Caco-2 (cell line): Measurements from ENCODE around the gene MYH7B. TPM values are rescaled to one million over a fixed set of nuclear protein-coding genes. Genes with fewer than 3 reads are reported as not detected.
A peak's percentile ranks its signal among the peaks of the same experiment; 100 is the strongest.

Experiments used
- BruUV-seq: library from RNA; stranded (reverse); fragments of 400-500 nt; replicated peaks from 2 replicates; lab custom pipeline; 2021; lab: Mats Ljungman, UMichigan
- CTCF ChIA-PET: fragments of 300-600 bp; sonication (Branson Sonifier 250); formaldehyde crosslinking; loops from one replicate; lab custom pipeline; 2022; ENCODE audit warnings: antibody characterized with exemption; lab: Charles Lee
- POLR2A ChIA-PET: fragments of 300-600 bp; sonication (Branson Sonifier 250); formaldehyde crosslinking; loops from one replicate; lab custom pipeline; 2022; ENCODE audit warnings: antibody characterized with exemption; lab: Charles Lee
- DNase-seq, 2 experiments: peaks; one replicate each; pipeline versions ENCODE4 v3.0.0 to v3.0.0-alpha.2; 2020 to 2022
- H3K27me3 ChIP-seq: replicated peaks from 2 replicates; pipeline ENCODE4 v1.6.0; 2011; ENCODE audit warnings: low read length; ENCODE audit not compliant: control insufficient read depth, insufficient read depth
- H3K36me3 ChIP-seq: 2 replicates; pipeline ENCODE4 v1.5.1; 2011; ENCODE audit warnings: low read length; ENCODE audit not compliant: control insufficient read depth, insufficient read depth
- H3K4me1 ChIP-seq: fragments of 250-450 bp; sonication (Bioruptor Pico); 2 replicates; pipeline ENCODE4 v1.5.1; 2020; ENCODE audit warnings: mild to moderate bottlenecking
- H3K4me3 ChIP-seq: 2 replicates; pipeline ENCODE4 v1.5.1; 2011; ENCODE audit warnings: low read depth, mild to moderate bottlenecking, control low read depth, low read length
- H3K9me3 ChIP-seq: fragments of 250-450 bp; sonication (Bioruptor Pico); 2 replicates; pipeline ENCODE4 v1.5.1; 2020; ENCODE audit warnings: mild to moderate bottlenecking, moderate library complexity
- H3K27ac Mint-ChIP-seq: one replicate; pipeline ENCODE4 v1.8.0; 2022; ENCODE audit warnings: mixed read lengths; ENCODE audit not compliant: unreplicated experiment
- H3K27me3 Mint-ChIP-seq: one replicate; pipeline ENCODE4 v1.8.0; 2022; ENCODE audit warnings: mixed read lengths; ENCODE audit not compliant: insufficient read depth, unreplicated experiment
- H3K36me3 Mint-ChIP-seq: one replicate; pipeline ENCODE4 v1.8.0; 2022; ENCODE audit warnings: mild to moderate bottlenecking, mixed read lengths; ENCODE audit not compliant: insufficient read depth, unreplicated experiment
- H3K4me1 Mint-ChIP-seq: one replicate; pipeline ENCODE4 v1.8.0; 2022; ENCODE audit warnings: low read depth, mixed read lengths; ENCODE audit not compliant: unreplicated experiment
- H3K4me3 Mint-ChIP-seq: one replicate; pipeline ENCODE4 v1.8.0; 2022; ENCODE audit warnings: mild to moderate bottlenecking, moderate library complexity, mixed read lengths; ENCODE audit not compliant: unreplicated experiment
- H3K9me3 Mint-ChIP-seq: one replicate; pipeline ENCODE4 v1.8.0; 2022; ENCODE audit warnings: mixed read lengths; ENCODE audit not compliant: unreplicated experiment
- intact Hi-C: fragments of 100-400 bp; cut with micrococcal nuclease; formaldehyde crosslinking; loops from one replicate; pipeline ENCODE4 v1.10.0; 2022; ENCODE audit not compliant: unreplicated experiment
- total RNA-seq: library from RNA; stranded (reverse); gene quantifications from 2 replicates; pipeline ENCODE4 v1.2.3, GENCODE V29; 2022
- TF ChIP-seq, protein P1 (sequence below), 2 experiments: fragments of 200-600 bp in 1 of 2; IDR thresholded peaks; 1 replicate in 1 of 2; 2 replicates in 1 of 2; pipeline versions ENCODE4 v1.5.1 to v1.8.0; 2011 to 2022; ENCODE audit warnings: antibody characterized with exemption in 1 of 2, control low read depth in 1 of 2, inconsistent platforms in 1 of 2, low read depth in 1 of 2, low read length in 1 of 2, mild to moderate bottlenecking in 1 of 2, moderate library complexity in 1 of 2; ENCODE audit not compliant: insufficient read depth in 1 of 2, severe bottlenecking in 1 of 2, unreplicated experiment in 1 of 2

MYH7B gene
- total RNA-seq, 1 experiment from 2014 or later, result 2.5 TPM

DNA sequence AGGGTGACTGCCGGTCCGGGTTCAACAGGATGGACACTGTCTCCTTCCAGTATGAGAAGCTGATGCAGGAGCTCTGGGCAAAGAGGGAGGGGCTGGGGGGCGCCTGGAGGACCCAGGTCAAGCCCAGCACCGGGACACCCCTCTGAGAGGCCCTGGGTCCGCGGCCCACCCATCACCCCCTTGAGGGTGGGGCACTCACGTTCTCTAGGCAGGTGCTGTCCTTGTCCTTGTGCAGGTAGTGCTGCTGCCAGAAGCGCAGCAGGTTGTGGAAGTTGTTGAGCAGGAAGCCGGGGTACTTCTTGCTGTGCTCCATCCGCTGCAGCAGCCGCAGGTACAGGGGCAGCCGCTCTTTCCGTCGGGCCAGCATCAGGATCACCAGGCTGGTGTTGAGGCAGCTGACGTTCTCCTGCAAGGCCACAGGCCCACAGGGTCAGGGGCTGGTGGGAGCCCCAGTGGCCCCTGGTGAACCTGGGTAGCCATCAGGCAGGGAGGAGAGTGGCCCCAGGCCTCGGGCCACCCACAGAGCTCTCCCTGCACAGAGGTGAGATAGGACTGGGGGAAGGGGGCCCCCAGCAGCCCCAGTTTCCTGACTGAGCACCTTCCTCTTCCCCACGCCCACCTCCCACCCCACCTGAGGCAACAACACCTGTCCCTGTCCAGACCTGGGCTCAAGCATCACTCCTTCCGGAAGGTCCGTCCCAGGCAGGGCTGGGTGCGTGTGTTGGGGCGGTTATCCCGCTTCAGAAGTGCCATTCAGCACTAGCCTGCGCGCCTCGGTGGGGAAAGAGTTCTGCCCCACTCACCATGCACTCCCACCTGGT, 47.8 kb downstream of the MYH7B start:
- Mint-ChIP-seq H3K36me3 (peaks cover 95% of the 10 kb centered on the region), H3K27me3 (no peaks in the 10 kb centered on the region), H3K27ac (peak overlapping the region; percentile 9), H3K9me3 (no peaks in the 10 kb centered on the region), H3K4me1 (no peaks in the 10 kb centered on the region), H3K4me3 (no peak overlapping the region)
- no TSS peak for BruUV-seq
- POLR2A ChIA-PET, result interaction anchor here (0.6 kb wide), 2 partner anchors 30 to 276 kb away, joined by 3 read pairs; no protein-coding TSS in a partner anchor
- CTCF ChIA-PET, result interaction anchor here (0.9 to 4.3 kb wide), 2 partner anchors 36 to 129 kb away, joined by 3 to 17 read pairs; no protein-coding TSS in a partner anchor
- Histone ChIP-seq H3K4me3 (no peak overlapping the region), H3K27me3 (no peaks in the 10 kb centered on the region), H3K4me1 (no peaks in the 10 kb centered on the region), H3K36me3 (peaks cover 36% of the 10 kb centered on the region), H3K9me3 (no peaks in the 10 kb centered on the region)
- DNase-seq, result peak in 1 of 2 experiments; percentile 45
- TF ChIP-seq, protein P1, sequence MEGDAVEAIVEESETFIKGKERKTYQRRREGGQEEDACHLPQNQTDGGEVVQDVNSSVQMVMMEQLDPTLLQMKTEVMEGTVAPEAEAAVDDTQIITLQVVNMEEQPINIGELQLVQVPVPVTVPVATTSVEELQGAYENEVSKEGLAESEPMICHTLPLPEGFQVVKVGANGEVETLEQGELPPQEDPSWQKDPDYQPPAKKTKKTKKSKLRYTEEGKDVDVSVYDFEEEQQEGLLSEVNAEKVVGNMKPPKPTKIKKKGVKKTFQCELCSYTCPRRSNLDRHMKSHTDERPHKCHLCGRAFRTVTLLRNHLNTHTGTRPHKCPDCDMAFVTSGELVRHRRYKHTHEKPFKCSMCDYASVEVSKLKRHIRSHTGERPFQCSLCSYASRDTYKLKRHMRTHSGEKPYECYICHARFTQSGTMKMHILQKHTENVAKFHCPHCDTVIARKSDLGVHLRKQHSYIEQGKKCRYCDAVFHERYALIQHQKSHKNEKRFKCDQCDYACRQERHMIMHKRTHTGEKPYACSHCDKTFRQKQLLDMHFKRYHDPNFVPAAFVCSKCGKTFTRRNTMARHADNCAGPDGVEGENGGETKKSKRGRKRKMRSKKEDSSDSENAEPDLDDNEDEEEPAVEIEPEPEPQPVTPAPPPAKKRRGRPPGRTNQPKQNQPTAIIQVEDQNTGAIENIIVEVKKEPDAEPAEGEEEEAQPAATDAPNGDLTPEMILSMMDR (IDR thresholded peaks at IDR 0.05; ENCODE audit: insufficient read depth in 1 of 2, low read depth in 1 of 2, low read length in 1 of 2, severe bottlenecking in 1 of 2, unreplicated experiment in 1 of 2), result no peak
- intact Hi-C loops, result loop anchor here (5.0 kb wide), 1 partner anchor 131 kb away; the partner anchor contains the start of gene GGT7

GRCh38 chr20:35004051-35004725, 48.5 kb downstream of the MYH7B start:
- DNase-seq, result peak in 1 of 2 experiments; percentile 45
- TF ChIP-seq, protein P1 (IDR thresholded peaks at IDR 0.05; ENCODE audit: insufficient read depth in 1 of 2, low read depth in 1 of 2, low read length in 1 of 2, severe bottlenecking in 1 of 2, unreplicated experiment in 1 of 2), result no peak
- ChIA-PET POLR2A (no interaction called here), CTCF (interaction anchor here (0.8 to 4.3 kb wide), 2 partner anchors 68 to 130 kb away, joined by 3 to 17 read pairs; no protein-coding TSS in a partner anchor)
- H3K9me3 Mint-ChIP-seq, result no peaks in the 10 kb centered on the region
- H3K4me1 Mint-ChIP-seq, result no peaks in the 10 kb centered on the region
- intact Hi-C loops, result loop anchor here (5.0 kb wide), 1 partner anchor 132 kb away; the partner anchor contains the start of gene GGT7
- H3K27me3 ChIP-seq, result no peaks in the 10 kb centered on the region
- no peak overlapping the region for H3K4me3 ChIP-seq
- H3K27ac Mint-ChIP-seq, result peak overlapping the region; percentile 9
- H3K4me3 Mint-ChIP-seq, result no peak overlapping the region
- no peaks in the 10 kb centered on the region for H3K9me3 ChIP-seq
- H3K36me3 ChIP-seq, result peaks cover 40% of the 10 kb centered on the region
- no peaks in the 10 kb centered on the region for H3K27me3 Mint-ChIP-seq
- H3K36me3 Mint-ChIP-seq, result peaks cover 95% of the 10 kb centered on the region
- BruUV-seq, result no TSS peak
- no peaks in the 10 kb centered on the region for H3K4me1 ChIP-seq
